SK-N-SH (cell line): ENCODE data around the gene OR1E2. TPM values are rescaled to one million over a fixed set of nuclear protein-coding genes. Genes with fewer than 3 reads are reported as not detected.

Source experiments
- CTCF ChIA-PET: fragments of 300-600, 350-600 bp; formaldehyde crosslinking; extraction: SDS; loops from one replicate; lab custom pipeline; 2021; lab: Yijun Ruan, JAX
- POLR2A ChIA-PET: fragments of 350-600 bp; sonication (Branson Sonifier 250); formaldehyde crosslinking; extraction: SDS; loops from one replicate; lab custom pipeline; 2020; ENCODE audit warnings: antibody characterized with exemption, inconsistent platforms; lab: Yijun Ruan, JAX
- DNase-seq: peaks from one replicate; pipeline ENCODE4 v3.0.0; 2012
- H2AFZ ChIP-seq: fragments of 200-600 bp; sonication (generic); 2 replicates; pipeline ENCODE4 v1.8.1; 2016; ENCODE audit warnings: antibody characterized with exemption, mild to moderate bottlenecking, low read depth
- H3F3A ChIP-seq: fragments of 200-600 bp; sonication (generic); replicated peaks from 2 replicates; pipeline ENCODE3; 2016; ENCODE audit warnings: antibody characterized with exemption, mild to moderate bottlenecking; ENCODE audit not compliant: insufficient read depth
- H3K27ac ChIP-seq, 2 experiments: fragments of 200-500 bp in 1 of 2; fragments of 200-600 bp in 1 of 2; sonication (Bioruptor generic) in 1 of 2; sonication (generic), shearing (Covaris generic) in 1 of 2; 2 replicates each; pipeline versions ENCODE4 v1.5.1 to v1.6.1; 2014 to 2016; ENCODE audit warnings: low read depth in 2 of 2, inconsistent platforms in 1 of 2, low read length in 1 of 2, mild to moderate bottlenecking in 1 of 2, mixed read lengths in 1 of 2
- H3K27me3 ChIP-seq: fragments of 200-600 bp; sonication (generic), shearing (Covaris generic); 2 replicates; pipeline ENCODE4 v1.6.1; 2016; ENCODE audit warnings: mixed run types; ENCODE audit not compliant: insufficient read depth
- H3K36me3 ChIP-seq, 2 experiments: fragments of 200-500 bp in 1 of 2; fragments of 200-600 bp in 1 of 2; sonication (Bioruptor generic) in 1 of 2; sonication (generic) in 1 of 2; replicated peaks in 1 of 2; 2 replicates each; pipeline versions ENCODE3 to v1.5.1; 2014 to 2016; ENCODE audit warnings: low read length in 1 of 2, mild to moderate bottlenecking in 1 of 2; ENCODE audit not compliant: insufficient read depth in 2 of 2, control insufficient read depth in 1 of 2
- H3K4me1 ChIP-seq, 2 experiments: fragments of 200-500 bp in 1 of 2; fragments of 200-600 bp in 1 of 2; sonication (Bioruptor generic) in 1 of 2; sonication (generic), shearing (Covaris generic) in 1 of 2; 2 replicates each; pipeline versions ENCODE4 v1.5.1 to v1.6.1; 2014 to 2016; ENCODE audit warnings: low read depth in 1 of 2, low read length in 1 of 2, mixed run types in 1 of 2; ENCODE audit not compliant: insufficient read depth in 2 of 2, control insufficient read depth in 1 of 2
- H3K4me2 ChIP-seq: fragments of 200-600 bp; sonication (generic), shearing (Covaris generic); 2 replicates; pipeline ENCODE4 v1.6.1; 2017; ENCODE audit warnings: mixed run types
- H3K4me3 ChIP-seq, 2 experiments: fragments of 200-500 bp in 1 of 2; fragments of 200-600 bp in 1 of 2; sonication (Bioruptor generic) in 1 of 2; sonication (generic), shearing (Covaris generic) in 1 of 2; 2 replicates each; pipeline versions ENCODE4 v1.5.1 to v1.8.1; 2014 to 2016; ENCODE audit warnings: low read depth in 2 of 2, inconsistent platforms in 1 of 2, low read length in 1 of 2, mild to moderate bottlenecking in 1 of 2, mixed read lengths in 1 of 2, moderate library complexity in 1 of 2
- H3K79me2 ChIP-seq: fragments of 200-600 bp; sonication (generic); 2 replicates; pipeline ENCODE4 v1.8.1; 2017; ENCODE audit warnings: mild to moderate bottlenecking; ENCODE audit not compliant: insufficient read depth
- H3K9ac ChIP-seq: fragments of 200-600 bp; sonication (generic); 2 replicates; pipeline ENCODE4 v1.6.1; 2017; ENCODE audit warnings: mixed run types
- H3K9me2 ChIP-seq: fragments of 200-600 bp; sonication (generic); 2 replicates; pipeline ENCODE4 v1.6.1; 2017; ENCODE audit warnings: mixed run types
- H3K9me3 ChIP-seq: fragments of 200-600 bp; sonication (generic); 2 replicates; pipeline ENCODE4 v1.6.1; 2017; ENCODE audit warnings: mixed run types, mild to moderate bottlenecking, moderate library complexity
- H4K20me1 ChIP-seq: fragments of 200-600 bp; sonication (generic); 2 replicates; pipeline ENCODE4 v1.6.1; 2017; ENCODE audit warnings: mild to moderate bottlenecking, mixed run types; ENCODE audit not compliant: insufficient read depth
- CTCF ChIP-seq: fragments of 200-600 bp; sonication (generic); IDR thresholded peaks from 2 replicates; pipeline ENCODE4 v1.6.1; 2017; ENCODE audit warnings: antibody characterized with exemption, mild to moderate bottlenecking, moderate library complexity
- EP300 ChIP-seq, 2 experiments: IDR thresholded peaks; 2 replicates each; pipeline versions ENCODE4 v1.4.0 to v1.6.1; 2012; ENCODE audit warnings: borderline replicate concordance in 1 of 2, low read depth in 1 of 2, low read length in 1 of 2
- FOXM1 ChIP-seq: IDR thresholded peaks from 2 replicates; pipeline ENCODE4 v1.4.0; 2012; ENCODE audit warnings: low read depth, mild to moderate bottlenecking
- GATA2 ChIP-seq: sonication (generic); formaldehyde crosslinking; IDR thresholded peaks from 2 replicates; pipeline ENCODE4 v1.5.0; 2020; ENCODE audit warnings: mild to moderate bottlenecking, missing genetic modification reagents
- IRF3 ChIP-seq: fragments of 150-350 bp; IDR thresholded peaks from 2 replicates; pipeline ENCODE4 v1.6.1; 2016; ENCODE audit warnings: mild to moderate bottlenecking, low read depth, low read length
- PBX3 ChIP-seq: IDR thresholded peaks from 2 replicates; pipeline ENCODE4; 2012
- POLR2AphosphoS5 ChIP-seq: IDR thresholded peaks from 2 replicates; pipeline ENCODE4 v1.6.1; 2012; ENCODE audit warnings: low read depth, low read length
- RAD21 ChIP-seq: IDR thresholded peaks from 2 replicates; pipeline ENCODE4 v1.6.1; 2012; ENCODE audit warnings: mild to moderate bottlenecking, low read length
- RCOR1 ChIP-seq: fragments of 150-350 bp; IDR thresholded peaks from 2 replicates; pipeline ENCODE4 v1.6.1; 2017; ENCODE audit warnings: antibody characterized with exemption, low read length
- RFX5 ChIP-seq: IDR thresholded peaks from 2 replicates; pipeline ENCODE4 v1.6.1; 2012; ENCODE audit warnings: mild to moderate bottlenecking, improper control_type of control experiment, low read length
- RXRA ChIP-seq: IDR thresholded peaks from 2 replicates; pipeline ENCODE4 v1.4.0; 2012; ENCODE audit warnings: low read depth, mild to moderate bottlenecking, borderline replicate concordance
- SMC3 ChIP-seq: IDR thresholded peaks from 2 replicates; pipeline ENCODE4 v1.6.1; 2012; ENCODE audit warnings: low read depth, low read length, improper control_type of control experiment
- TCF12 ChIP-seq: IDR thresholded peaks from 2 replicates; pipeline ENCODE4 v1.4.0; 2012
- ZBTB33 ChIP-seq: IDR thresholded peaks from 2 replicates; pipeline ENCODE4 v1.4.0; 2012; ENCODE audit warnings: low read depth, borderline replicate concordance
- WGBS: methylation state at CpG from one replicate; pipeline ENCODE4 v1.1.6; 2017; ENCODE audit warnings: low lambda C conversion rate; 5-methylcytosine and 5-hydroxymethylcytosine counted together
- polyA plus RNA-seq, 3 experiments: library from polyadenylated mRNA; depleted of rRNA; stranded (reverse); fragments of >200 nt; gene quantifications; 2 replicates each; pipeline ENCODE4 v1.2.3, GENCODE V29; 2012

OR1E2 gene
- polyA plus RNA-seq, 1 of the 3 experiments (the other 2 are of a cell fraction): not detected

- Histone ChIP-seq H3K27ac (no peak overlapping the region), H4K20me1 (no peaks in the 10 kb centered on the region), H3K9me2 (no peaks in the 10 kb centered on the region), H3K27me3 (peaks cover 70% of the 10 kb centered on the region), H3K9me3 (no peaks in the 10 kb centered on the region), H2AFZ (no peak overlapping the region), H3K4me1 (no peaks in the 10 kb centered on the region)
- CTCF ChIA-PET: no interaction called here
- WGBS: 0% methylated on average over 3 of the region's 3 CpGs
- no peak for DNase-seq
- TF ChIP-seq IRF3 (no peak), RFX5 (no peak), RAD21 (no peak), SMC3 (no peak), GATA2 (CRISPR knock-in tag) (no peak), ZBTB33 (no peak), EP300 (IDR thresholded peaks at IDR 0.05; ENCODE audit: borderline replicate concordance in 1 of 2, low read depth in 1 of 2, low read length in 1 of 2) (no peak), POLR2AphosphoS5 (no peak), FOXM1 (no peak), CTCF (no peak), TCF12 (no peak), RCOR1 (no peak), PBX3 (no peak), RXRA (no peak)
- TF ChIP-seq, all 33 proteins: peak for 0
- H3F3A ChIP-seq: no peaks in the 10 kb centered on the region
- POLR2A ChIA-PET: no interaction called here
- no peak overlapping the region for H3K4me3 ChIP-seq
- H3K9ac ChIP-seq: no peak overlapping the region
- no peaks in the 10 kb centered on the region for H3K79me2 ChIP-seq
- H3K4me2 ChIP-seq: no peak overlapping the region
- no peaks in the 10 kb centered on the region for H3K36me3 ChIP-seq
Observed at GRCh38 chr17:3482852-3483251, 49.2 kb upstream of the OR1E2 start.
